Karpas-422 (cell line): ENCODE measurements around the gene UQCR11. TPM values are rescaled to one million over a fixed set of nuclear protein-coding genes. Genes with fewer than 3 reads are reported as not detected.

Source experiments
- DNase-seq: peaks from one replicate; pipeline ENCODE4 v3.0.0-alpha.2; 2015
- H2AFZ ChIP-seq: fragments of 200-600 bp; sonication (generic); 2 replicates; pipeline ENCODE4 v1.6.1; 2014; ENCODE audit warnings: antibody characterized with exemption, low read length, mixed read lengths
- H3K27ac ChIP-seq: fragments of 200-600 bp; sonication (generic); 2 replicates; pipeline ENCODE4 v1.5.1; 2014; ENCODE audit warnings: mild to moderate bottlenecking, low read length, moderate library complexity
- H3K27me3 ChIP-seq: fragments of 200-600 bp; sonication (generic); 2 replicates; pipeline ENCODE4 v1.6.1; 2014; ENCODE audit warnings: low read length, mixed read lengths
- H3K36me3 ChIP-seq: fragments of 200-600 bp; sonication (generic); 2 replicates; pipeline ENCODE4 v1.6.1; 2014; ENCODE audit warnings: low read length, mixed read lengths; ENCODE audit not compliant: insufficient read depth
- H3K4me1 ChIP-seq: fragments of 200-600 bp; sonication (generic); 2 replicates; pipeline ENCODE4 v1.6.1; 2014; ENCODE audit warnings: mild to moderate bottlenecking, low read length, mixed read lengths
- H3K4me2 ChIP-seq: fragments of 200-600 bp; sonication (generic); 2 replicates; pipeline ENCODE4 v1.6.1; 2014; ENCODE audit warnings: low read length, low read depth, mild to moderate bottlenecking; ENCODE audit not compliant: poor library complexity, severe bottlenecking
- H3K4me3 ChIP-seq: fragments of 200-600 bp; sonication (generic); 2 replicates; pipeline ENCODE4 v1.5.1; 2014; ENCODE audit warnings: mild to moderate bottlenecking, antibody characterized with exemption, low read length, mixed read lengths
- H3K79me2 ChIP-seq: fragments of 200-600 bp; sonication (generic); 2 replicates; pipeline ENCODE4 v1.6.1; 2014; ENCODE audit warnings: mild to moderate bottlenecking, low read length, mixed read lengths
- H3K9ac ChIP-seq: fragments of 200-600 bp; sonication (generic); 2 replicates; pipeline ENCODE4 v1.6.0; 2014; ENCODE audit warnings: low read length
- H3K9me2 ChIP-seq: fragments of 200-600 bp; sonication (generic), shearing (Covaris generic); replicated peaks from 2 replicates; pipeline ENCODE4 v1.6.0; 2014; ENCODE audit warnings: mild to moderate bottlenecking, low read length, moderate library complexity; ENCODE audit not compliant: insufficient read depth
- H3K9me3 ChIP-seq: fragments of 300-700, 200-600 bp; sonication (generic); 2 replicates; pipeline ENCODE4 v1.6.1; 2014; ENCODE audit warnings: low read length, mixed read lengths
- H4K20me1 ChIP-seq: fragments of 200-600 bp; sonication (generic); 2 replicates; pipeline ENCODE4 v1.6.1; 2014; ENCODE audit warnings: mild to moderate bottlenecking, antibody characterized with exemption, low read length, low read depth; ENCODE audit not compliant: insufficient read depth
- total RNA-seq: library from RNA; depleted of rRNA; stranded (reverse); fragments of >200 nt; shearing (Covaris generic); gene quantifications from 2 replicates; pipeline ENCODE4 v1.2.3, GENCODE V29; 2014; ENCODE audit warnings: low replicate concordance

UQCR11 gene
- total RNA-seq, 1 experiment from 2014 or later, result 106 TPM

DNA sequence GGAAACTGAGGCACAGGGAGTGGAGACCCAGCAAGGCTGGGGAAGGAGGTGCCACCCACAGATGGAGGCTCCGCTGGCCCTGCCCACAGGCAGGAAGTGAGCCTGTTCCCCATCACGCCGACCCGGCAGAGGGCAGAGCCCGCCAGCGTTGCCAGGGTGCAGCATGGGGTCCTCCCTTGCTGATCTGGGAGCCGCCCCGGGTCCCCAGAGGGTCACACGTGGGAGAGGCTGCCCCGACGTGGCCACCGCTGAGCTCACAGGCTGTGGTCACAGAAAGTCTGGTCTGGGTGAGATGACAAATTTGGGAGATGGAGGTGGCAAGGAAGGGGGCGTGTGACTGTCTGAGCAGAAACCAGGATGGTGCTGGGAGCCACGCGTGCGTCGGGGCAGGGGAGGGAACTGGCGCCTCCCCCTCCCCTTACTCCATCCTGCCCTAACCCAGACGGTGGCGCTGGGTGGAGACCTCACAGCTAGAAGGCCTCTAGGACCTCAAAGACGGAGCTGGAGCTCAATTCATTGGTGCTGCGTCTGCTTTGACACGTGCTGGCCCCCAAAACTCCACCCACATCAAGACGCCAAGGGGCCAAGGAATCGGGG is 44.9 kb downstream of the UQCR11 start:
- H3K9me3 ChIP-seq, result no peaks in the 10 kb centered on the region
- no peak overlapping the region for H3K4me3 ChIP-seq
- H3K27me3 ChIP-seq, result no peaks in the 10 kb centered on the region
- H3K36me3 ChIP-seq, result no peaks in the 10 kb centered on the region
- H4K20me1 ChIP-seq, result 0 out of 2 replicates have a peak, but pooled peaks cover 4% of the 10 kb centered on the region
- H2AFZ ChIP-seq, result no peak overlapping the region
- no peaks in the 10 kb centered on the region for H3K4me1 ChIP-seq
- no peak overlapping the region for H3K9ac ChIP-seq
- DNase-seq, result no peak
- H3K9me2 ChIP-seq, result no peaks in the 10 kb centered on the region
- H3K4me2 ChIP-seq, result no peak overlapping the region
- H3K79me2 ChIP-seq, result 0 out of 2 replicates have a peak, but pooled peaks cover 2% of the 10 kb centered on the region
- H3K27ac ChIP-seq, result no peak overlapping the region

- Histone ChIP-seq H3K79me2 (0 out of 2 replicates have a peak, but pooled peaks cover 2% of the 10 kb centered on the region), H3K9me2 (no peaks in the 10 kb centered on the region), H3K27me3 (no peaks in the 10 kb centered on the region), H3K36me3 (no peaks in the 10 kb centered on the region), H3K4me1 (no peaks in the 10 kb centered on the region), H3K4me2 (no peak overlapping the region), H3K9me3 (no peaks in the 10 kb centered on the region), H3K27ac (no peak overlapping the region), H3K4me3 (no peak overlapping the region), H4K20me1 (0 out of 2 replicates have a peak, but pooled peaks cover 4% of the 10 kb centered on the region), H2AFZ (no peak overlapping the region), H3K9ac (no peak overlapping the region)
- DNase-seq, result no peak
These were observed 46.7 kb downstream of the UQCR11 start for GRCh38 chr19:1558552-1558951.

DNA sequence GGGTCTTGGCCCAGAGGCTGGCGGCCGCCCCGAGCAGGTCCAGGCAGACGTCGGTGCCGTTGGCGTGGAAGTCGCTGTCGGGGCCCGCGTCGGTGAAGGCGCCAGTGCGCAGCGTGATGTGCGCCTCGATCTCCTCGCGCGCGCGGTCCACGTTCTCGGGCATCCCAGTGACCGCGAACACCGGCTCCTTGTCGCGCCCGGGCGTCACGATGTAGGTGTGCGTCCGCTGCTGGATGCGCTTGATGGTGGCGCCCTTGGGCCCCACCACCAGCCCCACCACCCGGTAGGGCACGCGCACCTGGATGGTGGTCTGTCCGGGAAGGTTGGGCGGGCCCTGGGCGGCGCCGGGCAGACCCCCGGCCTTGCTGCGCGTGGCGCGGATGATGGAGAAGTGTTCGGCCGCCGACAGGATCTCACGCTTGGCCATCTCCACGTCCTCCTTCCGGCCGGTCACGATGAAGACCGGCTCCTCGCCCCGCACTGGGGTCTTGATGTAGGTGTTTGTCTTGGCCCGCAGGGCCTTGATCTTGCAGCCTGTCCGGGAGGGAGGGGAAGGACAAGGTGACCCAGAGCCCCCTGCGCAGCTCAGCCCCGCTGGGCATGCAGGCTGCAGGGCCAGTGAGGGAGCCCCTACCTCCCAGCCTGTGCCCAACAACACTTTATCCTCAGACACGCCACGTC is 48.7 kb downstream of the UQCR11 start:
- H3K4me3 ChIP-seq, result no peak overlapping the region
- no peaks in the 10 kb centered on the region for H3K9me2 ChIP-seq
- no peak overlapping the region for H3K27ac ChIP-seq
- no peaks in the 10 kb centered on the region for H4K20me1 ChIP-seq
- no peaks in the 10 kb centered on the region for H3K9me3 ChIP-seq
- H3K36me3 ChIP-seq, result no peaks in the 10 kb centered on the region
- DNase-seq, result no peak
- H3K79me2 ChIP-seq, result 0 out of 2 replicates have a peak, but pooled peaks cover 2% of the 10 kb centered on the region
- H2AFZ ChIP-seq, result no peak overlapping the region
- no peak overlapping the region for H3K4me2 ChIP-seq
- H3K4me1 ChIP-seq, result no peaks in the 10 kb centered on the region
- no peaks in the 10 kb centered on the region for H3K27me3 ChIP-seq
- H3K9ac ChIP-seq, result no peak overlapping the region

DNA sequence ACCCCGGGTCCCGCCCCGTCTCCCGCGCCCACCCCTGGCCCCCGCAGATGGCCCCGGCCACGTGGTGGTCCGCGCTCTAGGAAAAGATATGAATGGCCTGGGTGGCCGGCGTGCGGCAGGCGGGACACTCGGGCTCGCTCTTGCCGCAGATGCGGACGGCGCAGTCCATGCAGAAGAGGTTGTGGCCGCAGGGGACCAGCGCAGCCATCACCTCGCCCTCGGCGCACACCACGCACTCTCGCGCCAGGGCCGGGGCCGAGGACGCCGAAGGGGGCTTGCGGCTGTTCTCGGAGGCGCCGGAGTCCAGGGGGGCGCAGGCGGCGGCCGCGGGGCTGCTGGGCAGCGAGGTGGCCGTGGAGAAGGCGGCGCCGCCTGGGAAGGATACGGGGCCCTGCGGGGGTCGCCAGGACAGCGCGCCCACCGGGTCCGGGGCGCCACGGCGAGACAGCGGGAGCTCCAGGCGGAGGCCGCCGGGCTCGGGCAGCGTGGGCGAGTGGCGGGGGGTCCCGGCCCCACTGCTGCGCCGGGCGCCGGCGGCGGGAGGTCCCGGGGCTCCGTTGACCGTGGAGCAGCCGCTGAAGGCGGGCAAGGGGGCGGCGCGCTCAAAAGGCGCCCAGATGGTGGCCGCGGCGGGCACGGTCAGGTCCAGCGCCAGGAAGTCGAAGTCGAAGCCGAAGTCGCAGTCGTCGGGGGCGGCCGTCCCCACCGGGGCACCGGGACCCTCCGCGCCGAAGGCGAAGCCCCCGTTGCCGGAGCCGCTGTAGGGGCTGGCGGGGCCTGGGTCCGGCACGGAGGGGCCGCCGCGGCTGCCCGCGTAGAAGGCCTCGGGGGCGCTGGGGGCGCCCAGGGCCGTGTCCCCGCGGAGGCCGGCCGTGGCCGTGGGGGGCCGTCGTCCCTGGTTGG is 49.5 kb downstream of the UQCR11 start:
- H3K79me2 ChIP-seq, result no peaks in the 10 kb centered on the region
- no peak overlapping the region for H2AFZ ChIP-seq
- H3K9ac ChIP-seq, result no peak overlapping the region
- H3K27ac ChIP-seq, result no peak overlapping the region
- H3K9me3 ChIP-seq, result no peaks in the 10 kb centered on the region
- no peak for DNase-seq
- no peaks in the 10 kb centered on the region for H4K20me1 ChIP-seq
- no peaks in the 10 kb centered on the region for H3K27me3 ChIP-seq
- H3K36me3 ChIP-seq, result no peaks in the 10 kb centered on the region
- H3K4me1 ChIP-seq, result no peaks in the 10 kb centered on the region
- H3K9me2 ChIP-seq, result no peaks in the 10 kb centered on the region
- H3K4me2 ChIP-seq, result no peak overlapping the region
- H3K4me3 ChIP-seq, result no peak overlapping the region

DNA sequence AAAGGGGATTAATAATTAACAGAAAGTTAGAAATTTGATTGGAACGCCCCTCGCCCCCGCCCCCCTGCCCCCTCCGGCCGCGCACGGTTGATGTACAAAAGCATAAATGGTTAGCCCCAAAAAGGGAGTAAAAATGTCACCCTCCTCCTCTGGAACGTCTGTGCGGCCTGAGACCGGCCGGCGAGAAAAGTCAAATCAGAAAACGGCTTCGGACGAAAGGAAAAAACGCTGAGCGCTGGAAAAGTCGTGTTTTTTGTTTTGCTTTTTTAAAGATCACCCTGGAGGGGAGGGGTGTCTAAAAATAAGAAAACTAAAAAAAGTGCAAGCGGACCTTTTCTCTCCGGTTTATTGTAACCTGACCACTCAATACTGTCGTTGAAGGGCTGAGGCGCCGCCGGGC is 50.3 kb downstream of the UQCR11 start:
- no peaks in the 10 kb centered on the region for H3K9me2 ChIP-seq
- no peak overlapping the region for H2AFZ ChIP-seq
- H3K4me1 ChIP-seq, result no peaks in the 10 kb centered on the region
- H3K79me2 ChIP-seq, result no peaks in the 10 kb centered on the region
- no peaks in the 10 kb centered on the region for H3K9me3 ChIP-seq
- H3K36me3 ChIP-seq, result no peaks in the 10 kb centered on the region
- H3K9ac ChIP-seq, result no peak overlapping the region
- H3K27ac ChIP-seq, result no peak overlapping the region
- no peak overlapping the region for H3K4me2 ChIP-seq
- no peak for DNase-seq
- H3K27me3 ChIP-seq, result no peaks in the 10 kb centered on the region
- H3K4me3 ChIP-seq, result no peak overlapping the region
- H4K20me1 ChIP-seq, result no peaks in the 10 kb centered on the region

- Histone ChIP-seq H3K4me3 (no peak overlapping the region), H3K9me2 (no peaks in the 10 kb centered on the region), H3K4me2 (no peak overlapping the region), H3K9ac (no peak overlapping the region), H3K79me2 (no peaks in the 10 kb centered on the region), H3K36me3 (no peaks in the 10 kb centered on the region), H4K20me1 (no peaks in the 10 kb centered on the region), H3K27ac (no peak overlapping the region), H2AFZ (no peak overlapping the region), H3K27me3 (no peaks in the 10 kb centered on the region), H3K9me3 (no peaks in the 10 kb centered on the region), H3K4me1 (no peaks in the 10 kb centered on the region)
- no peak for DNase-seq
These were observed 51.8 kb downstream of the UQCR11 start for GRCh38 chr19:1553415-1553814.

DNA sequence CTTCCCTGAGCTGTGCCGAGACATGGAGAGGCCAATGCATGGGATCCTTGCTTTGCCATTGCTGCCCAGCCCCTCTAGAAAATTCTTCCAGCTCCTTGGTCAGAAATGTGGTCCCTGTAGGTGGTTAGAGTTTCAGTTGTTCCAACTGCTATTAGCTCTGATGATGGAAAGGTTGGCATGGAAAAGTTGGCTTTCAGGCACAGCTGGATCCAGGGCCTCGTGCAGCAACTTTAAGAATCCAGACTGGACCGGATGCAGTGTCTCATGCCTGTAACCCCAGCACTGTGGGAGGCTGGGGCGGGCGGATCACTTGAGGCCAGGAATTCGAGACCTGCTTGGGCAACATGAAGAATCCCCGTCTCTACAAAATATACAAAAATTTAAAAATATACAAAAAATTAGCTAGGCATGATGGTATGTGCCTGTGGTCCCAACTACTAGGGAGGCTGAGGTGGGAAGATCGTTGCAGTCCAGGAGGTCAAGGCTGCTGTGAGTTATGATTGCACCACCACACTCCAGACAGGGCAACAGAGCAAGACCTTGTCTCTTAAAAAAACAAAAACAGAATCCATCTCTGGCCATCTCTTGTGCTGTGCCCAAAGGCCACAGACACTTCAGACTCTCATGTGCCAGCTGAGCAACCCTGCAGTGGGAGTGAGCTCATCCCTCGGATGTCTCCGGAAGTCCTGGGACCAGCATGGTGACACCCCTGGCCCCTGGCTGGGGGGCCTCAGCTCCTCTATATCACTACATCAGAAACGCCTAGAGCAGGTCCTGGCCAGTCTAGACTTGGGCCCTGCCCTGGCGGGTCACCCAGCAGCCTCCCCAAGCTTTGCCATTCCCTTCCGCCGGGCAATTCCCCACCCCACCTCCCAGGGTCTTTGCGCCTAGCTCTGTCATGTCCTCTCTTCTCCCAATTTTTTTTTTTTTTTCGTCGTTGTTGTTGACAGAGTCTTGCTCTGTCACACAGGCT is 53.9 kb downstream of the UQCR11 start:
- Histone ChIP-seq H3K27ac (no peak overlapping the region), H3K9ac (no peak overlapping the region), H3K9me3 (no peaks in the 10 kb centered on the region), H2AFZ (no peak overlapping the region), H3K9me2 (no peaks in the 10 kb centered on the region), H3K4me3 (no peak overlapping the region), H3K4me2 (no peak overlapping the region), H4K20me1 (no peaks in the 10 kb centered on the region), H3K27me3 (no peaks in the 10 kb centered on the region), H3K79me2 (no peaks in the 10 kb centered on the region), H3K4me1 (peaks cover under 1% of the 10 kb centered on the region), H3K36me3 (no peaks in the 10 kb centered on the region)
- no peak for DNase-seq
